IPS DF 4.7 (cell line): ENCODE data around the gene OR10G4.
"Not testable (repeated sequence)": the region's sequence is repeated elsewhere in the genome, so short reads cannot be mapped to it uniquely, and the experiment has no call there.

ENCODE experiments used
- DNase-seq: peaks from one replicate; pipeline ENCODE4 v3.0.0-alpha.2; 2013; ENCODE audit warnings: low spot score; ENCODE audit errors: extremely low read depth

Gene OR10G4

GRCh38 chr11:124012697-124013096 is at the start of gene OR10G4:
Gene OR10G4, plus strand, starts transcription at chr11:124012997. Its CDS starts 2,578 bp downstream, at chr11:124015575.
- no peak for DNase-seq

GRCh38 chr11:123973816-123974215 is 39.0 kb upstream of the OR10G4 start:
- no peak for DNase-seq

GRCh38 chr11:123976770-123977560 is 35.8 kb upstream of the OR10G4 start:
- DNase-seq: no peak

- DNase-seq: no peak
Measured at GRCh38 chr11:123977731-123978347, 35.0 kb upstream of the OR10G4 start, which contains the start of gene OR10S1. Gene OR10S1, minus strand, starts transcription at chr11:123977781. Its CDS starts 117 bp downstream, at chr11:123977664.

GRCh38 chr11:123979311-123979710 is 33.5 kb upstream of the OR10G4 start:
- DNase-seq: no peak

- no peak for DNase-seq
Measured at GRCh38 chr11:123995119-123995518, 17.7 kb upstream of the OR10G4 start, which contains the start of gene OR10G6. Gene OR10G6, minus strand, starts transcription at chr11:123995161. Its CDS starts 0 bp downstream, at chr11:123995161.

GRCh38 chr11:124015837-124016236 is 3.0 kb downstream of the OR10G4 start:
- not testable (repeated sequence) for DNase-seq

GRCh38 chr11:124026498-124026897 is 13.7 kb downstream of the OR10G4 start, which contains the start of gene OR10G8:
Gene OR10G8, plus strand, starts transcription at chr11:124026798. Its CDS starts 2,825 bp downstream, at chr11:124029623.
- DNase-seq: no peak

GRCh38 chr11:124036666-124037065 is 23.9 kb downstream of the OR10G4 start:
- no peak for DNase-seq

- DNase-seq: no peak
Measured at GRCh38 chr11:124039557-124039956, 26.8 kb downstream of the OR10G4 start.

- DNase-seq: no peak
Measured at GRCh38 chr11:124041254-124041653, 28.5 kb downstream of the OR10G4 start, which contains the start of gene OR10G7. Gene OR10G7, minus strand, starts transcription at chr11:124041325. Its CDS starts 2,324 bp downstream, at chr11:124039001.

GRCh38 chr11:124043420-124043819 is 30.6 kb downstream of the OR10G4 start:
- DNase-seq: no peak

- DNase-seq: no peak
Measured at GRCh38 chr11:124050748-124051147, 38.0 kb downstream of the OR10G4 start.

GRCh38 chr11:124052966-124053365 is 40.2 kb downstream of the OR10G4 start:
- no peak for DNase-seq
